Measurements from ENCODE around the gene HOXA7.

HOXA7 gene

DNA sequence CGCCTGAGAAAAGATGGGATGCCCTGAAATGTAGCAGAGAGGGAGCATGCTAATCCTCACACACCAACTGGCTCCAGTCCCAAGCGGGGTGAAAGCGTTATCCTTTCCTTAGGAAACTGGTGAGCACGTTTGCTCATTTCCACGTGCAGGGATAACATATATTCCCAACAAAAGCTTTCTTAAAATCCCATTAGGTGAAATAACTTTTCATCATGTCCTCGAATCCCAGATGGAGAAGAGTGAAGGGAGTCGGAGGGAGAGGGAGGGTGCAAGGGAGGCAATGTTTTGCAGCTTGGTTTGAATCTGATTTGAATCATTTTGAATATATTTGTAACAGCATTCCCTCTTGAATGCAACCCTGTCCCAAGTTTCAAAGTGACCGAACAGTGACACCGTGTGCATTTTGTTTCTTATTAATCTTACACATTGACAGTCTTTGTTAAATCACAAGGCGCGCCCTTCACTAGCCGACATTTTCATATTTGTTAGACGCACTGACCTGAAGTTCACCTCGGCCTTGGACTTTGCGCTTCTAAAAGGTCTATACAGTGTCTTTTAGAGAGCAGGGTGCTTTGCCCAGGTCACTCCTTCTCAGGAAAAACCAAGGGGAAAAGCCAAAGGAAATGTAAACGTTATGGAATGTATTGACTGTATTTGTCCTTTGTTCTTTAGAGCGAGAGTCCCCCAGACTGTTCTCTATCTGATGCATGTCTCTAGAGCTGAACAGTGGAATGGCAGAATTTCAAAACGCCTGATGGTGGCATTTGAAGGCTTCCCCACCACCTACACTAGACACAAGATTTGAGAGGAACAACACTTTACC, 22.9 kb downstream of the HOXA7 start:
- no peak for DNase-seq (ENCODE audit: low spot score)

DNA sequence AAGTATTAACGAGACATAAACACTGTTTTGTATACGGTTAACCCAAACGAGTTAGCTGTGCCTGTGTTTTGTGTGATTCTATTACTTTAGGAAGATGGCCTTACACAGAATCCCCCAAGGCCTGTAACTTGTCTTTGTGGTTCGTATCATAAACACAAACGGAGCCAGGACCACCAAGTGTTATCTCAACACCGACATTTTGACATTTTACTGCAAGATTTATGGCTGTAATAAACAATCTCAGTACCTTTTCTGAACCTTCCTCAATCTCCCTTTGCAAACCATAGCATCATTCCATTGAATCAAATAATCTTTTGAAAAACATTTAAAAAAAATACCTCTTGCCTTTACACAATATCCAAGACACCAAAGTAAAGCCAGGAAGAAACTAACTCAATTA, 23.5 kb downstream of the HOXA7 start:
- DNase-seq (ENCODE audit: low spot score) = no peak

DNA sequence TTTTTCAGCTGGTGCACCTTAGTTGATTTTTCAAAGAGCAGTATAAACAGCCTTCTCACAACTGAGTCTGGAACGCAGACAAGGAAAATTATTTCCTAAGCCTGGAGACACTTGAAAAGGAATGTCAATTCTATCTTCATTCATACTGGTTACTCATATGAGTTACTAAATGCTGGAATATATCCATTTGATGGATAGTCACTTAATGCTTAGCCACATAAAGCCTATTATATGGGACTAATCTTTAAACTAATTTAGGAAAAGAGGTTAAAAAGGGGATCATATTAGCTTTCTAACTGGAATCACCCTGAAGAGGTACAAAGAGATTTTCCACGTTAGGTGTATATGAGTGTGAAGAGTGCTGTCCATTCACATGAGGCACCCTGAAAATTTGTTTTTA, 24.3 kb downstream of the HOXA7 start:
- no peak for DNase-seq (ENCODE audit: low spot score)

DNA sequence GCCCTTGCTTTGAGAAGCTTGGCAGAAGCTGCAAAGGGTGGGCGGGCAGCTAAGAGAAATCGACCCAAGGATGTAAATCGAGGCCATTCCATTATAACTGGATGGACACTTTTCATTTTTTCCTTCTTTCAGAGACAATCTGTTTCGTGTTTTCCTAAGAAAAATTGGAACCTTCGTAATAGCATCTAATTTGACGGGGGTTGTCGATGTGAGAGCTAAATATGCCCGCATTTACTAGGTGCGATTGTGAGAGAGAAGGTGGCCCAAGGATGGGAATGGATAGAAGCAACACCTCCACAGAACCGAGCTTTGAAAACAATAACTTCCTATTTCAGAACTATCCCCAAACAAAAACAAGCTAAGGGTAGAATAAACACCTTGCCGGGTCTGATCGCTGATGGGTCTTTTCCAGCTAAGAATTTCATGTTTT, 25.1 kb downstream of the HOXA7 start:
- no peak for DNase-seq (ENCODE audit: low spot score)

DNA sequence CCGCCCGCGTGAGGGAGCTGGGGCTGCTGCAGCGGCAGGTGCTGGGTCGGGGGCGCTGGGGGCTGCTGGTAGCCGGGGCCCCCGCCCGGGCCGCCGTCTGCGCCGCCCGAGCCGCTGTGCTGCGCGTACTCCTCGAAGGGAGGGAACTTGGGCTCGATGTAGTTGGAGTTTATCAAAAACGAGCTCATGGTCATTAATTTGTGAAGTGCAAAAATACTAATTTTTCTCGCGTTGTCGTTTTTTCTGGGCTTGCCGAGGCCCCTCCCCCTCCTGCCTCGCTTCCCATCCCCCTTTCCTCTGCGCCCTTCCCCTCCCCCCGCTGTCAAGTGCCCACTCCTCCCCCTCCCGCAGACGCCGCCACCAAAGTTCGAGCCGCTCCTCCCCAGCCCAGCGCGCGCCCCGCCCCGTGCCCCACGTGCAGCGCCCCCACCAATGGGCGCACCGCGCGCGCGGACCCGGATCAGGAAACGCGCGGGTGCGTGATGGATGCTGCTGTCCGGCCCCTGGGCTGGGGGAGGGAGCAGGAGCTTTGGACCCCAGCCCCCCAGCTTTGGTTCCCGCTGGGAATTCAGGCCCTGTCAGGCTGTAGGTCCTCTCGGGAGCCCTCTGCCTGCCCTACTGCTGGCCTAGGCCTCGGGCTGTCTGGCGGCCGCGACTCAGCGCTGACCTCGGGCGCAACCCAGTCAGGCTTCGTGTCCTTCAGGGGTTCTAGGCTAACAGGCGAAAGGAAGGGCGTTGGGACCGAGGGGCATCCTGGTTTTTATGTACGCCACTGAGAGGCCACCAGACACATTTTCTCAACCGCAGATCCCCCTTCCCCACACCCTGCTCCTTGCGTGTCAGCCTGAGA, 25.7 kb downstream of the HOXA7 start, which contains the start of gene HOXA4:
Gene HOXA4 (minus strand): TSS at position 218 of the 850 bp plus-strand sequence. CDS start 24 bp downstream, at position 194.
- peak; percentile 92 for DNase-seq (ENCODE audit: low spot score)

DNA sequence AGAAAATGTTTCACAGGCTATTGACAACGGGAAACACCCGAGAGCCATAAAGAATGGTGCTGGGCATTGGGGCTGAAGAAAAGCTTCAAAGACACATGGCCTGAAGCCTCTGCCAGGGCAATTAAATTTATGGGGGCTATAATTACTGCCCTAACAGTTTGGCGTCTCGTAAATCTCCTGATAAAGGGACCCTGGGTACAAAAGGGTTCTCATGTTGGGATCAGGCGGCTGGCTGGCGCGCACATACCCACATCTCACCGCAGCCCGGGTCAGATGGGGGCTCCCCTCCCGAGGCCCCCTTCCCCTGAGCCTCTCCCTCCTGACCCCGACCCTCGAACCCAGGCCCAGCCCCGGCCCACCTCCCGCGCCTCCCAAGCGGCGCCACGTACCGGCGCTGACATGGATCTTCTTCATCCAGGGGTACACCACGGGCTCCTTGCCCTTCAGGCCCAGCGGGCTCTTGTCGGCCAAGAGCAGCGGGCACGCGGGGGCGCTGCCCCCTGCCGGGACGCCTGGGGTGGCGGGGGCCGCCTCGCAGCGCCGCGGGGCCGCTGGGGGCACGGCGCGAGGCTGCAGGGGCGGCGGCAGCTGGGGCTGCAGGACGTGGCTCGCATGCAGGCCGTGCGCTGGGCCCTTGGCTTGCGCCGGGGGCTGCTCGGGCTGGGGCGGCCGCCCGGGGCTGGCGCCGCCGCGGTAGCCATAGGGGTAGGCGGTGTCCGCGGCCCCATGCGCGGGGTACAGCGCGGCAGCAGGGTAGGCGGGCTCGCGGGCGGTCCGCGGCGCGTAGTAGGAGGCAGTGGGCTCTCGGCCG, 26.5 kb downstream of the HOXA7 start:
- peak; percentile 57 for DNase-seq (ENCODE audit: low spot score)

DNA sequence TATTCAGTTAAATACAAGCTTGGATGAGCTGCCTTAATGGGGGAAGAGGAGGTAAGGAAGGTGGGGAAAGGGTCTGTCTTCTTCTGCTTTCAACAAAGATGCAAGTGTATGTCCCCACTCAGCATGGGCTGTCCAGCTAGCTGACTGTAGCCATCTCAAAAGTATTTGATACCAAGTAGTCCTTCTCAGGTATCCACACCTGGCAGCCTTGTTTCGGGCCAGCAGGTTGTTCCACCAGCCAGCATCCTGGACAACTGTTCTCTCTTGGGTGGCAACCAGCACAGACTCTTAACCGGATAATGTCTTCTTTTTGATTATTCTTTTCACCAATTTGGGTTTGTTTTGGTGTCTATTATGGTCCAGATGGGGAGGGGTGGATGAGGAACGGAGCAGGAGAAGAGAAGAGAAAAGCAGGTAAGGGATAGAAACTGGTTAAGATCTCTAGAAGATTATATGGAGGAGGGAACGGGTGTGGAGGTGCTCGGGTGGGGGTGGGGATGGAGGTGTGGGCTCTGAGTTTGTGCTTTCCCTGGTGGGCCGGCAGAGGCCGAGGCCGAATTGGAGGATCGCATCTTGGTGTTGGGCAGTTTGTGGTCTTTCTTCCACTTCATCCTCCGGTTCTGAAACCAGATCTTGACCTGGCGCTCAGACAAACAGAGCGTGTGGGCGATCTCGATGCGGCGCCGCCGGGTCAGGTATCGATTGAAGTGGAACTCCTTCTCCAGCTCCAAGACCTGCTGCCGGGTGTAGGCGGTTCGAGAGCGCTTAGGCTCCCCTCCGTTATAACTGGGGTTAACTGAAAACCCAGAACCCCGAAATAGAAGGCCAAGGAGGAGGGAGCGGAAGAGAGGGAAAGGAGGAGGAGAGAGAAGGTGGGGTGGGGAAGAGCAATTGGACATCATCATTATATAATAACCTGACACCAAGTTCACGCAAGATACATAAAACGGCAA, 27.4 kb downstream of the HOXA7 start:
- no peak for DNase-seq (ENCODE audit: low spot score)

DNA sequence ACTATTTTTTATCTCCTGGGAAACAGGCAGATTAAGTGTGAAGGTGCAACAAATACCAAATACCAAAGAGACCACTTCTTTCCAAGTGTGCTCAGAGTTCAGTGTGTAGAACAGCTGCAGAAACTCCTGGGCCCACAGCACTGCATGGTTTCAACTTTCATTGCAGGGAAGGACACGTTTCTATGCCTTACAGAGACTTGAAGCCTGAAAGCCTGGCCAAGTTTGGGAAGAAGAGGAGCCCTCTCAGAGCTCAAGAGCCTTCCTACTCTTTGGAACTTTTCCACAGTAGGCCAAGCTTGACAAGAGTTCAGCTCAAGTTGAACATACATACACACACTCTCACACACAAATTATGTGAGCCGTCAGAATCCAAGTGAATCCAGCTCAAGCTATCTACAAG, 28.4 kb downstream of the HOXA7 start:
- no peak for DNase-seq (ENCODE audit: low spot score)

DNA sequence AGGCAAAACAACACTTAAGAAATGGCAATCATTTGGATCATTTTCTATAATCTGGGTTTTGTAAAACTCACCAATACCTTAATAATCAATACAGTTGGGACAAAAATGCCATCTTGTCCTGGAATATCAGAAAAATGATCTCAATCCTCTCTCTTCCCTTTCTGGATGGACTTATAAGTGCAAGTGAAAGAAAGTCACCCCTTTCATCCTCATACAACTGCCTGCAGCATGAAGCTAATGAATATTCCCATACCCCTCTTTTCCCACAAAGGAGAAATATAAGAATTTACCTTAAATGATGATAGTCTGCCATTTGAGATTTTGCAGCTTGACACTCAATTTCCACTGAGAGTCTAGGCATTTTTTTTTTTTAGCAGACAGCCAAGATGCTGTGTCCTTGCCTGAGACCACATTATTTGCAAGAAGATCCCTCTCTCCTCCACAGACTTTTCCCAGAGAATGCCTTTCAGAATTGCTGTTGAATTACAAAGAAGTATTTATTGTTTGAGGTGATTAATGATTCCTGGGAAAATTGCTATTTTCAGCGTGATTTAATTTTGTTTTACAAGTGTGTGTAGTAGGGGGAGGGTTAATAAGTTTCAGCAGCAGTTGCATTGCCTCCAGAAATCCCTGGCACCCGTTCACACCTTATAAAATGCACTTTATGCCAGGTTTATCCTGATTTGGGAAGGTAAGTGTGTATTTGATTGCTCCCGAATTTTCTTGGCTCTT, 29.7 kb downstream of the HOXA7 start:
- DNase-seq (ENCODE audit: low spot score) = no peak

DNA sequence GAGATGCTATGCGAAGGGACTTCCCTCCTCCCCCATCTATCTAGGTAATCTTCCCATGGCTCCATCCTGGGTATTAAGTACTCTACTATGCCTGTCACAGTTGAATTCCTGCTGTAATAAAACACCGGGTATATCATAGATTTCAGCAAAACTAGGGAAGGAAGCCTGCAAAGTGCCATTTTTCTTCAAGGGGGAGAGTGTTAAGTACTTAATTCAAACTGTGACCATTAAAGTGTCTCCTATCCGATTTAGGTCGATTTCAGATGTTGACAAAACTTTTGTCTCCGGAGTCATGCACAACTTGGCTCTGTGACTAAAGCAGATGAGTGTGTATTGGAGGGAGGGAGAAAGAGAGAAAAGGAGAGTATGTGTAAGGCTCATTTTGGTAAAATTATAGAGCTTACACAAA, 30.5 kb downstream of the HOXA7 start:
- no peak for DNase-seq (ENCODE audit: low spot score)

DNA sequence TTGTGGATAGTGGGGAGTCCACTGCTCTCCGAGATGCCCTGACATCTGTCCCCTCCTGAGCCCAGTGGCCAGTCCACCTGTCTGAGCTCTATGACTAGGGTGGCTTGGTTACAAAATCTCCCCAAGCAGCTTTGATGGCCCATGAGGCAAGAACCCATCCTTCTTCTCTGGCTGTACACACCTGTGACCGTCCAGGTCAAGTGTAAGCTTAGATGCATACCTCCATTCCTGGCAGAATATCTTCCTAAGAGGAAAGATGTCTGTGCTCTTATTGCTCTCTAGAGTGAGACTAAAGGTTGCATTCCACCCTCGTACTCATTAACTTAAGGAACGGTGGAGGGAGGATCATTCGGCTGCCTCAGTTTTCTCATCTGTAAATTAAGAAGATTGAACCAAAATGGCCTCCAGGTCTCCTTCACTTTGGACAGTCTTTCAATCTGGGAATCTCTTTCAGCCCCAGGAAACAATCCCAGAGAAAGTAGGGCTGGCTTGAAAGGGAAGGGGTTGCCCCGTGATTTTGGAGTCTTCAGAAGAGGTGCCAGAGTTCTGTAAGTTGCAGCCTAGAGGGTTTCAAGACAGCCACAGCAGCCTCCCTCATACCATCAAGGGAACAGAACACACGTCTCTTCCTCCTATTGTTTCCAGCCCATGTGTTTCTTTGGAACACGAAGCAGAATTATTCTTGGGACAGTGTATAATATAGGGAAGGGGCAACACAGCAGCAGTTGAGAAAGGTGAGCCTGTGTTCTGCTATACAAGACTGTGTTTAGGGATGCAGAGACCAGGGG, 31.4 kb downstream of the HOXA7 start:
- DNase-seq (ENCODE audit: low spot score) = no peak

DNA sequence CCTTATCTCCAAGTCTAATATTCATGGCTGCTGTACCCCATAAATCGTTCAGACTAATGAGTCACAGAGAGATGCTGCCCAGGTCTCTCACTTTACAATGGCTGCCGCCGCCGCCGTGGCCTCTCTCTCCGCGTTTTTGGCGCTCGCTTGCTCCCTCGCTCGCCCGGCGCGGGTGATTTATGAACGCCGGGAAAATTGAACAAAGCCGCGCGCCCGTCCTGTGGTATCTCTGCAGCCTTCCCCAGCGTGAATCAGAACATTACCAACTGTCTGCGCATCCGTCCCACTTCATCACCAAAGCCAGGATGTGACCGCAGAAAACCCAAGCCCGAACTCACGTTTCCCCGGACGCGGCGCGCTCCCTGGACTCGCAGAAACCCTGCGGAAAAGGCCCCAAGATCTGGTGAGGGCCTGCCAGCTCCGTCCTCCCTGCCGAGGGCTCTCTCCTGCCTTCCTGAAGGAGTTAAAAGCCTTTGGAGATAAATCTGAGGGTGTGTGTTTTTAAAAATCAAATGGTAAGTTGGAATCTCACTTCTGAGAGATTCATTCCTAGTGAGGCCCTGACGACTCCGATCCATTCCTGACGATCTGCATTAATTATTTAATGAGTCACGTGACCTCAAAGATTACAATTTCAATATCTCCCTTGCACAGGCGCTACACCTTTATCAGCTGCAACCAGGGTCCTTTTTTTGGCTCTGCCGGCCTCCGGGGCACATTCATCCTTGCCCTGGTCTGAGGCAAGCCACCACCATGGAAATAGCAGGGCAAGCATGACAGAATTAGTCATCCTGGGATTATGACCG, 32.2 kb downstream of the HOXA7 start:
- DNase-seq (ENCODE audit: low spot score) = no peak

DNA sequence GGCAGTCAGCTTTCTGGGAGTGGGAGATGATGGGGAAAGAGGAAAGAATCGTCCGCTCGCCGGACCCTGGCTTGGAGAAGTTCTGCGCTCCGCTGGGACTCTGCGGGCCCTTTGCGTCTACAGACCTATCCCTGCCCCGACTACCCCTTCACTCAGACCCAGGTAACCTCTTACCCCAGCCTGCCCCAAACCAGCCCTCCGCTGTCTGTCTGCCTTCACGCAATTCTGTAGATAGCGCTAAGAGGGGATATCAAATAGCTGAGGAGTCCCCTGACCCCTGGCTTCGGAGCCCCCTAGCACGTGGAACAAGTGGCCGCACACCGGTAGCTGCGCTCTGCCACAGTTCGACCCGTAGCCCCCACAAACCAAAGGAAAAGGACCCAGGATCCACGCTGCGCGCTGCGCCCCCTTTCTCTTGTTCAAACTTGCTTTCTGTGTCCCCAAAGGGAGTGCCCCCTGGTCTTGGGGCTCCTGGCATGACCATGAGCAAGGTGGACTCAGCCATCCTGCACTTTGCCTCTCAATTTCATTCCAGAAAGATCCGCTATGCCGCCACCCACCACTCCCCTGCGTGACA, 32.9 kb downstream of the HOXA7 start:
- DNase-seq (ENCODE audit: low spot score) = no peak

DNA sequence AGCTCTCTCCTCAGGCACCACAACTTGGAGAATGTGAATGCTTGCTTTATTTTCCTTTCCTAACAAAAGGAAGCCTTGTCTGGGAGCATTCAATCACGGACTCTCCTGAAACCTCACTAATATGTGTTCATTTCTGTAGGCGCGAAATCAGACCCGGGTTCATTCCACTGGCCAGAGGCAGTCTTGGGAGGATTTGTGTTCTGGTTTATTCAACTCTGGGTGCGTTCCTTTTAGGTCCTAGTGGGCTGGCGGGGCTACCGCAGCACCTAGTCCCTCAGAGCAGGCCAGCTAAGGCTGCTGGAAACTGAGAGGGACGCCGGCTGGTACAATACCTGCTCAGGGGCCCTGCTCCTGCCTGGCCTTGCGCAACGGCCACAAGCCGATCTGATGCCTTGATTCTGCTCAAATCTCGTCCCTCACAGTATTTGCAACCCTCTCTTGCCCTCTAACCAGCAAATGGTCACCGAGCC, 33.4 kb downstream of the HOXA7 start:
- DNase-seq (ENCODE audit: low spot score) = no peak

DNA sequence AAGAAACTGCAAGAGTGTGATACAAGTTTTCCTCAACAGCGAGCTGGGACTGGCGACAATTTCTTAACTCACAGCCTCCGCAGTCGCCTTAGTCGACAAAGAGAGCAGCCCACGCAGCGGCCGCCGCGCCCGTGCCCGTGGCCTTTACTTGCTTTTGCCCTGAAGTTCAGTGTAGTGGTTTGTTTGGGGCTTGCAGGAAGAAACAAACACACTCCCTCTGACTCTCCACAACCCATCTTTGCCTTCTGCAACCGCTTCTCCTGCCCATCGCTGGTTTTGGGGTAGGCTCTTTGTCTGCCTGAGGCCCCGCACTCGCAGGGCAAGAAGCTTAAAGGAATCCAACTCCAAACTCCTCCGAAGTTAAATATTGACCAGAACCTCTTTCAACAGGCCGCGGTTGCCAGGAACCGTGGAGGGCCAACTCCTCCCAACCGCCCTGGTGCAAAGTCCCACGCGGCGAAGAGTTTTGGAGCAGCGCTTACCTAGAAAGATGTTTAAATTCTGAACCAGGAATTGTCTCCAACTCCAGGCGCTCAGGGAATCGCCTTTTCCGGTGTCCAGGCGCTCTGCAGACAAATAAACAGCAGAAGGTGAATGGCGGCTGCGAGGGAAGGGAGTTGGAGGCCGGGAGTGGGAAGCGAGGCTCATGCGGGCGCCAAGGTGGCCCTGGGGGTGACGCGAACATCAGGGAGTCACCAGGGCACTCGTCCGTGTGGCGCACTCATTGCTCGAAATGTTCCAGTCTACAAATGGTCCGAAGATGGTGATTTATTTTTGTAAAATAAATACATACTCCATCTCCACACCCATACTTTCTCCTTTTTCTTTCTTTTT, 34.2 kb downstream of the HOXA7 start:
- DNase-seq (ENCODE audit: low spot score) = no peak

DNA sequence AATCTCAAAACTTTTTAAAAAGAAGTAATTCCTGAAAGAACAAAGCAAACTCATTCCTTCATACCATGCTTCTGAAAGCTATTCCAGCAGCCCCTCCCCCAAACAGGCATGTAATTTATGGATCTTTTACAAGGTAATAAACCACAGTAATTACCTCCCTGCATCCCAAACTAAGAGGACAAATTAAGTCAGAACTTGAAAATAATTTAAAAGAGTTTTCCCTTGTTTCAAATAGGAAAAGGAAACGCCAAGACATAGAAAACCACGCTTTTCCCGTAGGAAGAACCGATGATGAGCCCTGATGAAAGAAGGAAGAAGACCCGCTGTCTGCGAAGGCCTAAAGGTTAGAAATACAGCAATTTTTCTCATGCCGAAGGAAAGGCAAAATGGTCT, 34.8 kb downstream of the HOXA7 start:
- no peak for DNase-seq (ENCODE audit: low spot score)

DNA sequence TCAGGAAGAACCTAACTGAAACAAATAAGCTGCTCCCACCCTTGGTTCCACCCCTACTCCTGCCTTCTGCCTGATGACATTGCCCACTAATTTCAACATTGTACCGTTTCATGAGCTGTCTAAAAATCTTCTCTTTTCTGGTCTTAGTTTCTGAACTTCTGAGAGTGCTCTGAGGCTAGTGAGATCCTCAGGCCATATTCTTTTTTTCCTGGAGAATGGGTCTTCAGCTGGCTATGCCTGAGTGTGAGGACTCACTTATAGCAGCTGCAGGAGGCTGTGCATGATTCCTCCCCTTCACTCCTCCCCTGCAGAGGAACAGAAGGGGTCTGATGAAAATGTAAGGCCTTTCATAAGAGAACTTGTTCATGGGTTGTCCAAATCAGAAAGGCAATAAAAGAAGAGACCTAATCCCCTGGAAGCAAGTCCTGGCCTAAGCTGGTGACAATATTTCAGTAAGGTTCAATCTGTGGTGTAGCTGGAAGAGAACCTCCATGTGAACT, 37.0 kb downstream of the HOXA7 start:
- DNase-seq (ENCODE audit: low spot score) = no peak
